IMR-90 (cell line): ENCODE measurements around the gene F13A1. TPM values are rescaled to one million over a fixed set of nuclear protein-coding genes. Genes with fewer than 3 reads are reported as not detected.

Source experiments
- ATAC-seq: fragments of 200-7000 bp; cut with Tn5 transposase; 2 replicates; pipeline ENCODE4 v1.9.1; 2020; ENCODE audit warnings: low read depth, mild to moderate bottlenecking, moderate library complexity
- BruUV-seq: library from RNA; stranded (reverse); fragments of 400-500 nt; replicated peaks from 2 replicates; lab custom pipeline; 2021; lab: Mats Ljungman, UMichigan
- CTCF ChIA-PET: fragments of 300-600 bp; formaldehyde crosslinking; extraction: SDS; loops from one replicate; lab custom pipeline; 2021; ENCODE audit warnings: antibody characterized with exemption; lab: Yijun Ruan, JAX
- POLR2A ChIA-PET: fragments of 300-600 bp; sonication (Branson Sonifier 250); formaldehyde crosslinking; loops from one replicate; lab custom pipeline; 2022; ENCODE audit warnings: antibody characterized with exemption; ENCODE audit not compliant: unreplicated experiment; lab: Charles Lee
- DNase-seq: peaks from one replicate; pipeline ENCODE4 v3.0.0; 2013
- H2AFZ ChIP-seq: replicated peaks from 2 replicates; pipeline ENCODE3; 2013; ENCODE audit warnings: low read length, mild to moderate bottlenecking; ENCODE audit not compliant: poor library complexity
- H2AK5ac ChIP-seq: 2 replicates; pipeline ENCODE4 v1.6.1; 2013; ENCODE audit warnings: low read depth, low read length, inconsistent platforms
- H2AK9ac ChIP-seq: replicated peaks from 2 replicates; pipeline ENCODE3; 2013; ENCODE audit warnings: mild to moderate bottlenecking, low read depth, low read length, moderate library complexity; ENCODE audit not compliant: poor library complexity
- H2BK120ac ChIP-seq: 2 replicates; pipeline ENCODE4 v1.6.1; 2013; ENCODE audit warnings: low read depth, low read length, inconsistent platforms
- H2BK15ac ChIP-seq: 3 replicates; pipeline ENCODE4 v1.6.1; 2013; ENCODE audit warnings: low read depth, low read length, inconsistent platforms
- H2BK20ac ChIP-seq: 2 replicates; pipeline ENCODE4 v1.6.1; 2013; ENCODE audit warnings: low read depth, mild to moderate bottlenecking, inconsistent platforms, low read length, moderate library complexity
- H2BK5ac ChIP-seq: 2 replicates; pipeline ENCODE4 v1.6.1; 2013; ENCODE audit warnings: mild to moderate bottlenecking, low read depth, low read length, inconsistent platforms; ENCODE audit not compliant: poor library complexity, severe bottlenecking
- H3K14ac ChIP-seq: replicated peaks from 2 replicates; pipeline ENCODE4 v1.6.1; 2013; ENCODE audit warnings: low read depth, low read length, inconsistent platforms
- H3K18ac ChIP-seq: 2 replicates; pipeline ENCODE4 v1.6.1; 2013; ENCODE audit warnings: low read depth, low read length, control low read depth
- H3K23ac ChIP-seq: 2 replicates; pipeline ENCODE4 v1.6.1; 2013; ENCODE audit warnings: low read depth, low read length, inconsistent platforms
- H3K27ac ChIP-seq: 2 replicates; pipeline ENCODE4 v1.5.1; 2013; ENCODE audit warnings: mild to moderate bottlenecking, control low read depth, low read length; ENCODE audit not compliant: insufficient read depth
- H3K27me3 ChIP-seq: 2 replicates; pipeline ENCODE4 v1.6.1; 2013; ENCODE audit warnings: low read length; ENCODE audit not compliant: control insufficient read depth, insufficient read depth
- H3K36me3 ChIP-seq: 2 replicates; pipeline ENCODE4 v1.6.1; 2013; ENCODE audit warnings: low read length, mixed read lengths; ENCODE audit not compliant: control insufficient read depth, insufficient read depth
- H3K4ac ChIP-seq: 2 replicates; pipeline ENCODE4 v1.6.1; 2013; ENCODE audit warnings: low read depth, low read length, inconsistent platforms
- H3K4me1 ChIP-seq: 2 replicates; pipeline ENCODE4 v1.6.1; 2013; ENCODE audit warnings: low read length, mixed read lengths; ENCODE audit not compliant: control insufficient read depth, insufficient read depth
- H3K4me2 ChIP-seq: 2 replicates; pipeline ENCODE4 v1.6.1; 2013; ENCODE audit warnings: low read depth, mild to moderate bottlenecking, control low read depth, low read length, moderate library complexity
- H3K4me3 ChIP-seq: 2 replicates; pipeline ENCODE4 v1.5.1; 2013; ENCODE audit warnings: low read depth, mild to moderate bottlenecking, control low read depth, low read length, moderate library complexity; ENCODE audit not compliant: insufficient read depth
- H3K56ac ChIP-seq: 2 replicates; pipeline ENCODE4 v1.6.1; 2013; ENCODE audit warnings: low read length, inconsistent platforms; ENCODE audit not compliant: insufficient read depth; ENCODE audit errors: extremely low read depth
- H3K79me1 ChIP-seq, 2 experiments: 2 replicates each; pipeline ENCODE4 v1.6.1; 2013; ENCODE audit warnings: low read length in 2 of 2, inconsistent platforms in 1 of 2, low read depth in 1 of 2
- H3K9ac ChIP-seq: 2 replicates; pipeline ENCODE4 v1.6.1; 2013; ENCODE audit warnings: low read depth, low read length, control low read depth
- H3K9me1 ChIP-seq: 2 replicates; pipeline ENCODE4 v1.6.1; 2013; ENCODE audit warnings: low read length, inconsistent platforms; ENCODE audit not compliant: insufficient read depth
- H3K9me3 ChIP-seq: 2 replicates; pipeline ENCODE4 v1.6.1; 2013; ENCODE audit warnings: low read length; ENCODE audit not compliant: control insufficient read depth, insufficient read depth
- H4K20me1 ChIP-seq: 2 replicates; pipeline ENCODE4 v1.6.1; 2013; ENCODE audit warnings: low read length, inconsistent platforms; ENCODE audit not compliant: insufficient read depth
- H4K5ac ChIP-seq: 2 replicates; pipeline ENCODE4 v1.6.1; 2013; ENCODE audit warnings: mild to moderate bottlenecking, low read depth, low read length, control low read depth
- H4K8ac ChIP-seq, 2 experiments: 2 replicates each; pipeline ENCODE4 v1.6.1; 2013; ENCODE audit warnings: low read depth in 2 of 2, low read length in 2 of 2, control low read depth in 1 of 2, inconsistent platforms in 1 of 2
- H4K91ac ChIP-seq: 2 replicates; pipeline ENCODE4 v1.6.1; 2013; ENCODE audit warnings: low read depth, low read length, inconsistent platforms; ENCODE audit not compliant: insufficient read depth
- BHLHE40 ChIP-seq: fragments of 150-350 bp; IDR thresholded peaks from 2 replicates; pipeline ENCODE4 v1.6.1; 2016; ENCODE audit warnings: mild to moderate bottlenecking, low read depth, low read length
- CEBPB ChIP-seq: IDR thresholded peaks from 2 replicates; pipeline ENCODE4 v1.6.1; 2012; ENCODE audit warnings: low read depth, low read length, improper control_type of control experiment
- CHD1 ChIP-seq: IDR thresholded peaks from 2 replicates; pipeline ENCODE4 v1.6.1; 2012; ENCODE audit warnings: low read depth, low read length, improper control_type of control experiment
- CTCF ChIP-seq: conservative IDR thresholded peaks from 2 replicates; pipeline ENCODE4 v1.5.1; 2012; ENCODE audit warnings: mild to moderate bottlenecking, low read depth, low read length, improper control_type of control experiment
- ELK1 ChIP-seq: fragments of 150-350 bp; IDR thresholded peaks from 2 replicates; pipeline ENCODE4 v1.6.1; 2016; ENCODE audit warnings: low read depth, mild to moderate bottlenecking, low read length, moderate library complexity, borderline replicate concordance
- FOS ChIP-seq: fragments of 150-350 bp; IDR thresholded peaks from 2 replicates; pipeline ENCODE4 v1.6.1; 2016; ENCODE audit warnings: low read depth, low read length
- MAFK ChIP-seq: IDR thresholded peaks from 2 replicates; pipeline ENCODE4 v1.6.1; 2012; ENCODE audit warnings: low read depth, low read length, improper control_type of control experiment
- MAZ ChIP-seq: IDR thresholded peaks from 2 replicates; pipeline ENCODE4 v1.6.1; 2012; ENCODE audit warnings: low read depth, mild to moderate bottlenecking, low read length, improper control_type of control experiment, moderate library complexity, borderline replicate concordance
- MXI1 ChIP-seq: IDR thresholded peaks from 2 replicates; pipeline ENCODE4 v1.6.1; 2012; ENCODE audit warnings: low read depth, mild to moderate bottlenecking, low read length, moderate library complexity, borderline replicate concordance
- NFE2L2 ChIP-seq: fragments of 150-350 bp; IDR thresholded peaks from 2 replicates; pipeline ENCODE4 v1.6.1; 2016; ENCODE audit warnings: low read depth, mild to moderate bottlenecking, low read length
- POLR2A ChIP-seq: IDR thresholded peaks from 2 replicates; pipeline ENCODE4 v1.6.1; 2012; ENCODE audit warnings: mild to moderate bottlenecking, low read depth, low read length
- RAD21 ChIP-seq: IDR thresholded peaks from 2 replicates; pipeline ENCODE4 v1.6.1; 2012; ENCODE audit warnings: low read length, improper control_type of control experiment
- RCOR1 ChIP-seq: IDR thresholded peaks from 2 replicates; pipeline ENCODE4 v1.6.1; 2012; ENCODE audit warnings: mild to moderate bottlenecking, low read length, improper control_type of control experiment; ENCODE audit not compliant: insufficient replicate concordance
- RFX5 ChIP-seq: IDR thresholded peaks from 2 replicates; pipeline ENCODE4 v1.8.0; 2012; ENCODE audit warnings: low read depth, mild to moderate bottlenecking, low read length, moderate library complexity
- SMC3 ChIP-seq: fragments of 150-350 bp; IDR thresholded peaks from 2 replicates; pipeline ENCODE4 v1.6.1; 2016; ENCODE audit warnings: low read depth, mild to moderate bottlenecking, antibody characterized with exemption, low read length, moderate library complexity
- WGBS, 2 experiments: methylation state at CpG; one replicate each; pipeline versions ENCODE4 v1.1.5 to v1.1.7; 2013; ENCODE audit warnings: missing lambda C conversion rate in 2 of 2; ENCODE audit not compliant: insufficient read length in 1 of 2; ENCODE audit errors: extremely low coverage in 2 of 2; 5-methylcytosine and 5-hydroxymethylcytosine counted together
- dilution Hi-C: fragments of 300-500 bp; cut with HindIII; formaldehyde crosslinking; loops from one replicate; pipeline ENCODE4 v1.14.3; 2018; ENCODE audit warnings: low sequenced_read_pairs; ENCODE audit not compliant: unreplicated experiment
- in situ Hi-C: fragments of 300-500 bp; cut with MboI; formaldehyde crosslinking; loops from 3 replicates; pipeline ENCODE4 v1.14.3; 2019; ENCODE audit warnings: low sequenced_read_pairs, inconsistent platforms, mixed read lengths
- intact Hi-C: fragments of 100-400 bp; cut with micrococcal nuclease; formaldehyde crosslinking; loops from 2 replicates; pipeline ENCODE4 v1.10.0; 2022
- polyA plus RNA-seq, 3 experiments: library from polyadenylated mRNA; depleted of rRNA; stranded (reverse); fragments of >200 nt; gene quantifications; 2 replicates each; pipeline ENCODE4 v1.2.3, GENCODE V29; 2012; ENCODE audit warnings: low replicate concordance in 1 of 3
- total RNA-seq: library from RNA; depleted of rRNA; stranded (reverse); fragments of >200 nt; gene quantifications from 2 replicates; pipeline ENCODE4 v1.2.3, GENCODE V29; 2012
- TF ChIP-seq, protein P1 (sequence below): fragments of 150-350 bp; IDR thresholded peaks from 2 replicates; pipeline ENCODE4 v1.6.1; 2017; ENCODE audit warnings: mild to moderate bottlenecking, antibody characterized with exemption, low read length, low read depth

The F13A1 gene
- total and polyA plus RNA-seq, 2 of the 4 experiments (the other 2 are of a cell fraction): not detected

DNA sequence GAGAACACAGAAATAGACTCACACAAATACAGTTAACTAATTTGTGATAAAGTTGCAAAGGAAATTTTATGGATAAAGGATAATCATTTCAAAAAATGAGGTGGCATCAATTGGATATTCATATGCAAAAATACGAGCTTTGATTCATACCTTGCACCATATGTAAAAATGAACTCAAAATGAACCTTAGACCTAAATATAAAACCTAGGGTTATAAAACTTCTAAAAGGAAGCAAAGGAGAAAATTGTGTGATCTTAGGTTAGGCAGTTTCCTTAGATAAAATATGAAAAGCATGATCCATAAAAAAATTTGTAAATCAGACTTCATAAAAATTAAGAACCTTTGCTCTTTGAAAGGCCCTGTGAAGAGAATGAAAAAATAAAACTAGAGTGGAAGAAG lies 85.5 kb downstream of the F13A1 start:
- dilution Hi-C loops (no loop called here), intact Hi-C loops (no loop called here), in situ Hi-C loops (no loop called here)
- Histone ChIP-seq H4K5ac (no peak overlapping the region), H2BK120ac (no peak overlapping the region), H3K27ac (no peak overlapping the region), H3K4me1 (no peaks in the 10 kb centered on the region), H3K4ac (no peak overlapping the region), H2BK5ac (no peak overlapping the region), H3K4me3 (no peak overlapping the region), H2AK9ac (no peak overlapping the region), H2AFZ (no peak overlapping the region), H4K20me1 (no peaks in the 10 kb centered on the region), H3K9me1 (no peaks in the 10 kb centered on the region), H2BK15ac (no peak overlapping the region), H3K4me2 (no peak overlapping the region), H3K23ac (no peak overlapping the region), H3K9ac (no peak overlapping the region), H3K18ac (no peak overlapping the region), H4K91ac (no peak overlapping the region), H2AK5ac (no peak overlapping the region), H3K36me3 (no peaks in the 10 kb centered on the region), H4K8ac (no peak overlapping the region), H3K9me3 (peaks cover 9% of the 10 kb centered on the region; the same call in 1 of the 2 replicates), H3K14ac (no peak overlapping the region), H2BK20ac (no peak overlapping the region), H3K27me3 (no peaks in the 10 kb centered on the region), H3K79me1 (no peaks in the 10 kb centered on the region), H3K56ac (no peak overlapping the region)
- ATAC-seq (no peak), DNase-seq (no peak)
- no peak for TF ChIP-seq SMC3
- no peak for TF ChIP-seq POLR2A
- no peak for TF ChIP-seq MXI1
- TF ChIP-seq CHD1: no peak
- TF ChIP-seq FOS: no peak
- TF ChIP-seq MAZ: no peak
- no peak for TF ChIP-seq RCOR1
- no peak for TF ChIP-seq CEBPB
- no peak for TF ChIP-seq ELK1
- no peak for TF ChIP-seq CTCF
- no peak for TF ChIP-seq RFX5
- no peak for TF ChIP-seq NFE2L2
- TF ChIP-seq MAFK: no peak
- TF ChIP-seq RAD21: no peak
- TF ChIP-seq, protein P1, sequence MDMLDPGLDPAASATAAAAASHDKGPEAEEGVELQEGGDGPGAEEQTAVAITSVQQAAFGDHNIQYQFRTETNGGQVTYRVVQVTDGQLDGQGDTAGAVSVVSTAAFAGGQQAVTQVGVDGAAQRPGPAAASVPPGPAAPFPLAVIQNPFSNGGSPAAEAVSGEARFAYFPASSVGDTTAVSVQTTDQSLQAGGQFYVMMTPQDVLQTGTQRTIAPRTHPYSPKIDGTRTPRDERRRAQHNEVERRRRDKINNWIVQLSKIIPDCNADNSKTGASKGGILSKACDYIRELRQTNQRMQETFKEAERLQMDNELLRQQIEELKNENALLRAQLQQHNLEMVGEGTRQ: no peak
- TF ChIP-seq BHLHE40: no peak
- WGBS, 2 experiments: no CpG with 5 or more reads among the region's 1 CpG
- no TSS peak for BruUV-seq
- ChIA-PET CTCF (no interaction called here), POLR2A (no interaction called here)
